Tibial artery (tissue), 4 donors: ENCODE measurements around the gene ALPK3.
A peak's percentile ranks its signal among the peaks of the same experiment; 100 is the strongest.

ENCODE experiments used
- DNase-seq, 2 donors: peaks; one replicate each; pipeline ENCODE4 v3.0.0-alpha.2; 2019
- H3K27ac ChIP-seq, 2 donors: fragments of 200-600 bp; sonication (generic) in 1 of 2; 1 replicate in 1 of 2; 2 replicates in 1 of 2; pipeline ENCODE4 v1.5.1; 2018 to 2019; ENCODE audit warnings: mild to moderate bottlenecking in 1 of 2
- H3K27me3 ChIP-seq, 2 donors: fragments of 200-600 bp; sonication (generic) in 1 of 2; one replicate each; pipeline versions ENCODE4 v1.5.1 to v1.6.0; 2016 to 2019
- H3K36me3 ChIP-seq, 3 donors: fragments of 200-600 bp; sonication (generic) in 2 of 3; one replicate each; pipeline ENCODE4 v1.5.1; 2016 to 2019; ENCODE audit warnings: mild to moderate bottlenecking in 2 of 3
- H3K4me1 ChIP-seq, 4 donors: fragments of 200-600 bp; sonication (generic) in 2 of 4; 1 replicate in 3 of 4; 2 replicates in 1 of 4; pipeline ENCODE4 v1.5.1; 2016 to 2019
- H3K4me3 ChIP-seq, 2 donors: fragments of 200-600 bp; sonication (generic) in 1 of 2; 1 replicate in 1 of 2; 2 replicates in 1 of 2; pipeline ENCODE4 v1.5.1; 2018 to 2019; ENCODE audit warnings: mild to moderate bottlenecking in 2 of 2
- H3K9me3 ChIP-seq, 3 donors: fragments of 200-600 bp; sonication (generic) in 1 of 3; one replicate each; pipeline ENCODE4 v1.5.1; 2016 to 2019
- intact Hi-C: fragments of 100-400 bp; cut with DNase I; formaldehyde crosslinking; loops from one replicate; pipeline ENCODE4 v1.15.0; 2023; ENCODE audit warnings: low total_unique reads
- TF ChIP-seq, protein P1 (sequence below), 2 experiments: fragments of 200-600 bp in 1 of 2; fragments of 450-650 bp in 1 of 2; IDR thresholded peaks; one replicate each; pipeline ENCODE4 v1.5.1; 2017 to 2019; ENCODE audit warnings: antibody characterized with exemption in 2 of 2, mild to moderate bottlenecking in 1 of 2, moderate library complexity in 1 of 2

The ALPK3 gene

DNA sequence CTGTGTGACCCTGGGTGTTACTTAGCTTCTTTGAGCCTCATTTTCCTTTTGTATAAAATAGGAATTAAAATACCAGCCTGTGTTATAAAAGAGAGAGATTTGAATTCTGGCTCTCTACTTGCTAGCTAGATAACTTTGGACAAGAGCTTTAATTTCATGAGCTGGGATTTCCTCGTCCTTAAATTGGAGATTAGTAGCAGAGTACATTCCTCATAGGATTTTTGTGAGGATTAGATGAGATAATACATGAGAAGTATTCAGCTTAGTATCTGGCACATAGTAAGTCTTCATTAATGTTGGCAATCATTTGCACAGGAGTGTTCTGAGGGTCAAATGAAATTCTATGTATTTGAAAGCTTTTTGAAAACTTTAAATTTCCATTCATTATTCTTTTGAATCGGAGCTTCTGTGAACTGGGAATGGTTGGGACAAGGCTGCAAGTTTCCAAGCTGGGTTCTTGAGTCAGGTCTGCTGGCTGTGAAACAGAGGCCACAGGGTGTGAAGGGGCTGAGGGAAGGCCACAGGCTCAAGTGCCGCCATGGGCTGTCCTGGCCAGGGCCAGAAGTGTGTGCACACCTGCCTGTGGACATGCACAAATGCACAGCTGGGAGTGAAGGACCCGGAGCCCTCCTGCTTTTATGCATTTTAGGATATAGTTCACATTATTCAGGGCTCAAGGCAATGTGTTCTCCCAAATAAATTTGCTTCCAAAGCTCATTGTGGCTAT, 17.2 kb downstream of the ALPK3 start:
- intact Hi-C loops, result no loop called here
- no peak overlapping the region for H3K4me3 ChIP-seq
- H3K27ac ChIP-seq, result peak overlapping the region in 1 of 2 donors; percentile 86
- peaks cover 3 to 29% (median 5%) of the 10 kb centered on the region in 3 donors for H3K36me3 ChIP-seq
- TF ChIP-seq, protein P1, sequence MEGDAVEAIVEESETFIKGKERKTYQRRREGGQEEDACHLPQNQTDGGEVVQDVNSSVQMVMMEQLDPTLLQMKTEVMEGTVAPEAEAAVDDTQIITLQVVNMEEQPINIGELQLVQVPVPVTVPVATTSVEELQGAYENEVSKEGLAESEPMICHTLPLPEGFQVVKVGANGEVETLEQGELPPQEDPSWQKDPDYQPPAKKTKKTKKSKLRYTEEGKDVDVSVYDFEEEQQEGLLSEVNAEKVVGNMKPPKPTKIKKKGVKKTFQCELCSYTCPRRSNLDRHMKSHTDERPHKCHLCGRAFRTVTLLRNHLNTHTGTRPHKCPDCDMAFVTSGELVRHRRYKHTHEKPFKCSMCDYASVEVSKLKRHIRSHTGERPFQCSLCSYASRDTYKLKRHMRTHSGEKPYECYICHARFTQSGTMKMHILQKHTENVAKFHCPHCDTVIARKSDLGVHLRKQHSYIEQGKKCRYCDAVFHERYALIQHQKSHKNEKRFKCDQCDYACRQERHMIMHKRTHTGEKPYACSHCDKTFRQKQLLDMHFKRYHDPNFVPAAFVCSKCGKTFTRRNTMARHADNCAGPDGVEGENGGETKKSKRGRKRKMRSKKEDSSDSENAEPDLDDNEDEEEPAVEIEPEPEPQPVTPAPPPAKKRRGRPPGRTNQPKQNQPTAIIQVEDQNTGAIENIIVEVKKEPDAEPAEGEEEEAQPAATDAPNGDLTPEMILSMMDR (IDR thresholded peaks at IDR 0.05), result no peak
- no peaks in the 10 kb centered on the region for H3K9me3 ChIP-seq
- H3K4me1 ChIP-seq, result peaks cover 0 to 73% (median 19%) of the 10 kb centered on the region in 4 donors
- H3K27me3 ChIP-seq, result no peaks in the 10 kb centered on the region
- DNase-seq, result no peak

DNA sequence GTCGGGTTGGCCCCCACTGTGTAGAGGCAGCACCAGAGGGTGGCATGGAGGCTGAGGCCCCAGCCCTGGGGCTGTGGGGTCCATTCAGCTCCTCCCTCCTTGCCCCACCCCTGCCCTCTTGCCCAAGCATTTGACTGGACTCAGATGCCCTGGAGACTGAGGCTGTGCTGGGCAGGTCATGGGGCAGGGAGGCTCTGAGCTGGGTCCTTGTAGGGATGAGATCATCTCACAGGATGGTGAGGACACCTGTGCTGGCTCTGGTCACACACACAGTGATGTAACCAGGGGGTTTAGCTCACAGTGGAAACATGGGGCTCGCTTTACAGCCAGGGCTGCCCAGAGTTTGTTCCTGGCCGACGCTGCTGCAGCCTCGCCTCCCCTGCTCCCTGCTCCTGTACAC, 17.8 kb downstream of the ALPK3 start:
- intact Hi-C loops, result no loop called here
- no peak for DNase-seq
- Histone ChIP-seq H3K9me3 (no peaks in the 10 kb centered on the region), H3K4me1 (peaks cover 0 to 77% (median 25%) of the 10 kb centered on the region in 4 donors), H3K27me3 (no peaks in the 10 kb centered on the region), H3K27ac (peak overlapping the region in 1 of 2 donors; percentile 86), H3K36me3 (peaks cover 0 to 33% (median 5%) of the 10 kb centered on the region in 3 donors), H3K4me3 (no peak overlapping the region)
- TF ChIP-seq, protein P1 (IDR thresholded peaks at IDR 0.05), result no peak

DNA sequence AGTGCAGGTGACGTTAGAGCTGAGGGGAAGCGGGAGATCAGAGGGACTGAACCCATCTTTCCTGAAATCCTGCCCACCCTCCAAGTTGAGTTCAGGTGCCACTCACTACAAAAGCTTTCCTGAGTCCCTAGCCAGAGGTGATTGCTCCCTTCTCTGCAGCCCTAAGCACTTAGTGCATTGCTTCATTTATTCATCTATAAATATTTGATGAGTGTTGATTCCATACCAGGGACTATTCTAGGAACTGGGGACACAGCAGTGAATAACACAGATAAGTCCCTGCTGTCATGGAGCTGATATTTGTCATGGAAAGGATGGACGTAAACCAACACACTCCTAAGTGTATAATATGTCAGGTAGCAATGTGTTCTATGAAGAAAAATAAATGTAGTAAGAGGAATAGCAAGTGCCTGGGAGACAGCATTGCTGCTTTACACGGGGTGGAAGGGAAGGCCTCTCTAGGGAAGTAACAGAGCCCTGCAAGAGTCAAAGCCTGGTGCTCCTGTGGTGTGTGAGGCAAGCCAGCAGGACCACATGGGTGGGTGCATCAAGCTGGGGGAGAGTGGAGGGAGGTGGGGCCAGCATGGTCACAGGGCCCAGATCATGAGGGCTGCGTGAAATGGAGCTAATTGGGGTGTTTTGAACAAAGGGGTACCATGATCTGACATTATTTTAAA, 18.6 kb downstream of the ALPK3 start:
- H3K9me3 ChIP-seq, result no peaks in the 10 kb centered on the region
- TF ChIP-seq, protein P1 (IDR thresholded peaks at IDR 0.05), result no peak
- H3K4me3 ChIP-seq, result no peak overlapping the region
- H3K27ac ChIP-seq, result peak overlapping the region in 1 of 2 donors; percentile 86
- intact Hi-C loops, result no loop called here
- DNase-seq, result no peak
- H3K36me3 ChIP-seq, result peaks cover 0 to 33% (median 5%) of the 10 kb centered on the region in 3 donors
- H3K27me3 ChIP-seq, result no peaks in the 10 kb centered on the region
- peaks cover 3 to 78% (median 33%) of the 10 kb centered on the region in 4 donors for H3K4me1 ChIP-seq

DNA sequence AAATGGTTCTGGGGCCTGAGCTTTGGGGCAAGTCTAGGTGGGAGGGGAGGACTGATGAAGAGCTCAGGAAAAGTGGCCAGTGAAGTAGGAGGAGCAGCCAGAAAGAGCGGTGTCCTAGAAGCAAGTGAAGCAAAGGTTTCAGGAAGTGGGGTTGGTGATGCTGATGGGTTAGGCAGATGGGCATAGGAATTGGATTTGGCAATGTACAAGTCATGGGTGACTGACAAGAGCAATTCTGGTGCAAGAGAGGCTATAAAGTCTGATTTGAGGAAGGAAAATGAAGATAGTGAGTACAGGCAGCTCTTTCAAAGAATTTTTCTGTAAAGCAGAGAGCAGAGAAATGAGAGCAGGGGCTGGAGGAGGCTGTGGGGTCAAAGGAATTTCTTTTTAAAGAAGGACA, 19.7 kb downstream of the ALPK3 start:
- peaks cover 0 to 33% (median 5%) of the 10 kb centered on the region in 3 donors for H3K36me3 ChIP-seq
- no peak overlapping the region for H3K4me3 ChIP-seq
- intact Hi-C loops, result no loop called here

DNA sequence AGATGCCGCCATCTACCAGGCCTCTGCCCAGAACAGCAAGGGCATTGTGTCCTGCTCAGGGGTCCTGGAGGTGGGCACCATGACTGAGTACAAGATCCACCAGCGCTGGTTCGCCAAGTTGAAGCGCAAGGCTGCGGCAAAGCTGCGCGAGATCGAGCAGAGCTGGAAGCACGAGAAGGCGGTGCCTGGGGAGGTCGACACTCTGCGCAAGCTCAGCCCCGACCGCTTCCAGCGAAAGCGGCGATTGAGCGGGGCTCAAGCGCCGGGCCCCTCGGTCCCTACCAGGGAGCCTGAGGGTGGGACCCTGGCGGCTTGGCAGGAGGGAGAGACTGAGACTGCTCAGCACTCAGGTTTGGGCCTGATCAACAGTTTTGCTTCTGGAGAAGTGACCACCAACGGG, 22.6 kb downstream of the ALPK3 start:
- H3K27me3 ChIP-seq, result no peaks in the 10 kb centered on the region
- H3K4me1 ChIP-seq, result peaks cover 3 to 71% (median 37%) of the 10 kb centered on the region in 4 donors
- TF ChIP-seq, protein P1 (IDR thresholded peaks at IDR 0.05), result no peak
- no peak overlapping the region for H3K4me3 ChIP-seq
- H3K27ac ChIP-seq, result peak overlapping the region; percentile 86 to 96
- H3K9me3 ChIP-seq, result no peaks in the 10 kb centered on the region
- intact Hi-C loops, result loop anchor here (5.0 kb wide), 1 partner anchor 73 kb away; no protein-coding TSS in a partner anchor
- no peak for DNase-seq
- H3K36me3 ChIP-seq, result peaks cover 0 to 19% (median 0%) of the 10 kb centered on the region in 3 donors

More for the DNA sequence above, 19.7 kb downstream of the ALPK3 start:
- TF ChIP-seq, protein P1 (IDR thresholded peaks at IDR 0.05), result no peak
- peak overlapping the region in 1 of 2 donors; percentile 86 for H3K27ac ChIP-seq
- DNase-seq, result no peak
- H3K9me3 ChIP-seq, result no peaks in the 10 kb centered on the region
- no peaks in the 10 kb centered on the region for H3K27me3 ChIP-seq
- peaks cover 3 to 78% (median 41%) of the 10 kb centered on the region in 4 donors for H3K4me1 ChIP-seq
